GM21447 (cell line): Measurements from ENCODE around the gene GOLGA6L10.
"Not testable (repeated sequence)": the region's sequence is repeated elsewhere in the genome, so short reads cannot be mapped to it uniquely, and the experiment has no call there.

Experiments used
- ATAC-seq: cut with Tn5 transposase; IDR thresholded peaks from one replicate; pipeline ENCODE4 v1.9.1; 2021; ENCODE audit not compliant: unreplicated experiment

GOLGA6L10 gene, protein sequence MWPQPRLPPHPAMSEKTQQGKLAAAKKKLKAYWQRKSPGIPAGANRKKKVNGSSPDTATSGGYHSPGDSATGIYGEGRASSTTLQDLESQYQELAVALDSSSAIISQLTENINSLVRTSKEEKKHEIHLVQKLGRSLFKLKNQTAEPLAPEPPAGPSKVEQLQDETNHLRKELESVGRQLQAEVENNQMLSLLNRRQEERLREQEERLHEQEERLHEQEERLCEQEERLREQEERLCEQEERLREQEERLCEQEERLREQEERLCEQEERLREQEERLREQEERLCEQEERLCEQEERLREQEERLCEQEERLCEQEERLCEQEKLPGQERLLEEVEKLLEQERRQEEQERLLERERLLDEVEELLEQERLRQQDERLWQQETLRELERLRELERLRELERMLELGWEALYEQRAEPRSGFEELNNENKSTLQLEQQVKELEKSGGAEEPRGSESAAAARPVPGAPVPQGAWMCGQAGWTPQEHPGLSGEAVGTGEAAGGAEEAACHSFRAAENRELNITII

DNA sequence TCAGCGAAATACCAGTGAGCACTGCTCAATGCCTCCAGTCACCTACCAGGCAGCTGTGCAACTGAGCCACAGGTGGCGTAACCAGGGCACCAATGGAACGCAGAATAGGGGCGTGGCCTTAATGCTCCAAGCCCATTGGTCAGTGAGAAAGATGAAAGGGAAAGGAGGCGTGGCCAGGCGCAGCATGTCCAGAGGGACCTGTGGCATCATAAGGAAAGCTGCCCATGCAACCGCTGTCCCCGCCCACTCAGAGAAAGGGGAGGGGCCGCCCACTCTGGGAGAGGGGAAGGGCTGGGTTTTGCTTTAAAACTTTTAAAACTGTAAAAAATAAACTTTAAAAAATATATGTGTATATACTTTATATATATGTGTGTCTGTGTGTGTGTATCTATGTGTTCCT lies at the start of gene GOLGA6L10:
GOLGA6L10 (minus strand) TSS at position 101 of the 400 bp plus-strand sequence; CDS start at position 1, 100 bp downstream.
- not testable (repeated sequence) for ATAC-seq

DNA sequence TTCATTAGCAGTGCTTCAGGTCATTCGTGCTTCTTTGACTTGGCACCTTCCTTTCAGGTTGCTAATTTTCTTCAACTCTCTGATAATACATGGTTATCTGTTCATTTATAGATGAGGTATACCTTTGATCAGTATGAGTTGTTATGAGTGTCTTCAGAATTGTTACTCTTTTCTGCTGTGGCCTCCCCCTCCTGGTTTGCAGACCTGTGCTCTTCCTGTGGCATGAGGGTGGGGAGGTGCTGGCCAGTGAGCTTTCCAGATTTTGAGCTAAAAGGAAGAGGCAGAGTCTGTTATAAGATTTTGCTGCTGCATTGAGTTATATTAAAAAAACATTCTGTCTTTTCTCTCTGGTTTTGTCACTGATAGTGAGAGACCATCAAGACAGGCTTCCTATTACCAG lies 49.5 kb upstream of the GOLGA6L10 start:
- no peak for ATAC-seq

DNA sequence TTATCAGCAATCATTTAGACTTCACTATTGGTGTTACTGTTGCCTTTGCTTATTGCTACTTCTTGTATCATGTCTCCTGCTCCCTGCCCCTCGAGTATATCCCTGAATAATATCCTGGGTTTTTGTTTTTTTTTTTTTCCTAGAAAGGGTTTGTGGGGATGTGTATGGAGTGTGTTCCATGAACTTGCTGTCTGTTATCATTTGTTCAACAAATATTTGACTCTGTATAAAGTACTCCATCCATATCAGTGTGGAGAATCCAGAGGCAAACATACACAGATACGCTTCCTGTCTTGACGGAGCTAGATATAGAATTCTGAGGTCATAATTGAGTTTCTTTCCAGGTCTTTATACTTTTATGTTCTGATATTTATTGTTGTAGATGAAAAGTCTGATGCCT lies 48.5 kb upstream of the GOLGA6L10 start:
- ATAC-seq, result no peak

DNA sequence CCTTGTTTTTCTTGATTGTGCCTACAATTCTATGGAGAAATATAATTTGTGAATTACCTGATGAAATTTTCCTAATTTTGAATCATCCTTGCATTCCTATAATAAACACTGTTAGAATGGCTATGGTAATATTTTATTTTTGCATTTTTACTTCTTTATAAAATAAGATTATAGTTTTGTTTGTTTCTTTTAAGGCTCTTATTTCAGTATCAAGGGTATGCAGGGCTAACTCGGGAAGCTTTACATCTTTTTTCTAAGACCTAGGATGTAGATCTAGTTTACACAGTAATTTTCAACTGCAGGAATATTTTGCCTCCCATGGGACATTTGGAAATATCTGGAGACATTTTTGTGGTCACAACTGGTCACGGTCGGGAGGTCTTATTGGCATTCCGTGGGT lies 46.5 kb upstream of the GOLGA6L10 start:
- not testable (repeated sequence) for ATAC-seq

DNA sequence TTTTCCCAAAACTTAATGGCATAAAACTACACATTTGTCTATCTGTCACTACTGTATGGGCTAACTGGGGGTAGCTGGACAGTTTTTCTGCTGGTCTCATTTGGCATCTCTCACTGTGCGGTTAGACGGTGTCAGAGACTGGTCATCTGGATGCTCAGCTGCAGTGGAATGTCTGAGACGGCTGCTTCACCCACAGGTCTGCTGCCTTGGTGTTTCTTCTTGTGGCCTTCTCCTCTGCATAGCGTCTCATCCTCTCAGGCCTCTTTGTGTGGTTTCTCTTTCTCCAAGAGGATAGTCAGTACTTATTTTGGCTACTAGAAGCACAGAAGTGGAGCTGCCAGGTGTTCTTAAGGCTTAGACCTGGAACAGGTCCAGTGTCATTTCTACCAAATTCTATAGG lies 44.4 kb upstream of the GOLGA6L10 start:
- no peak for ATAC-seq

DNA sequence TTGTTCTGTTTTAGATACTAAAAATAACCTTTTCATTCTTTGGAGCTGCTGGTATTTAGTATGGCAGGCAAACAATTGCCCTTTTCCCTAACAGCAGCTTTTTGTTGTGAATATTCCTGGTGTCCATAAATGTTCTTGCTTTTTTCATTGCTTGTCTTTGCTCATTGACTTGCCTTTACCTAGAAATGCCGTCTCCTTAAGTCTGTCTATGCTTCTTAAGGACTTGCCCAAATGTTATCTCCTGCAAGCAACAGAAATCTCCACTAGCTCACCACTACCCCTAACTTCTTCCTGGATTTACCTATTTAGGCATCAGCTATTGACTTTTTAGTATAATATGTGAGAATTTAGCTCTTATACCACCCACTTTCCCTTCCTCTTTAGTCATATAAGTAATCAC lies 42.8 kb upstream of the GOLGA6L10 start:
- ATAC-seq, result not testable (repeated sequence)

DNA sequence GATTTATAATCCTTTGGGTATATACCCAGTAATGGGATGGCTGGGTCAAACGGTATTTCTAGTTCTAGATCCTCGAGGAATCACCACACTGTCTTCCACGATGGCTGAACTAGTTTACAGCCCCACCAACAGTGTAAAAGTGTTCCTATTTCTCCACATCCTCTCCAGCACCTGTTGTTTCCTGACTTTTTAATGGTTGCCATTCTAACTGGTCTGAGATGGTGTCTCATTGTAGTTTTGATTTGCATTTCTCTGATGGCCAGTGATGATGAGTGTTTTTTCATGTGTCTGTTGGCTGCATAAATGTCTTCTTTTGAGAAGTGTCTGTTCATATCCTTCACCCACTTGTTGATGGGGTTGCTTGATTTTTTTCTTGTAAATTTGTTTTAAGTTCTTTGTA lies 40.9 kb upstream of the GOLGA6L10 start:
- not testable (repeated sequence) for ATAC-seq

DNA sequence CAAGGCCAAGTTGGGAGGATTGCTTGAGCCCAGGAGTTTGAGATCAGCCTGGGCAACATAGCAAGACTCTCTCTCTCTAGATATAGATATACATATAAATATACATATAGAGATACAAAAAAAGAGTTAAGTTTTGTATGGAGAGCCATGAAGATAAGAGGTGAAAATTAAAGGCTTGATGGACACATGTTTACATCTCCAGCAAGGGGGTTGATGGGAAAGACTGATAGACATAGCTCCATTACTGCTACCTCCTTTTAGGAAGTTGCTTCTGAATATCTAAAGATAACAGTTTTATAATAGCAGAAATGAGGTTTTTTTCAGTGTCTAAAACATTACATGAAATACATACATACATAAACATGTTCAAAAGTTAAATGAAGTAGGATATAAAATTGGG lies 37.9 kb upstream of the GOLGA6L10 start:
- not testable (repeated sequence) for ATAC-seq

DNA sequence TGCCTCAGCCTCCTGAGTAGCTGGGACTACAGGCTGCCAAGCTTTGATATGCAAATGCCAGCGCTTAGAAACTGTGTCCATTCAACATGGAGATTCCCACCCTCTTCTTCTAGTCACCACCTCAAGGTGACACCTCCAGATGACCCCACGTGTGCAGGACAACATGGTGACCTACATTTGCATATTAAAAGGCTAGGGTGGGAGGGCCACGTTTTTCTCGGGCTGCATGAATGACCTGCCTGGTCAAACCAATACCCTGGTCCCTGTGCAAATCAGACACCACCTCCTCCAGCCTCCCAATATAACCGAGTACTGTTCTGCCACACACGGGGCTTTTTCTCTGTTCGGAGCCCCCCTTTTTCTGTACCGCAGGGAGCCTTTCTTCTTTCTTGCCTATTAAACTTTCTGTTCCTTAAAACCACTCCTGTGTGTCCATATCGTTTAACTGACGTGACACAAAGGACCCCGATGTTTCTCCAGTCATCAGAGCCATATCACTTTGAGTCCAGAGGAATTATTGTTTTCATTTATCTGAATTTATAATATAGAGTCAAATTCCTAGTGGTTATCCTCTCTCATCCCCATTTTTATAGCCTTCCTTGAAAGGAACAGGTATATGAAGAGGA lies 32.2 kb upstream of the GOLGA6L10 start:
- not testable (repeated sequence) for ATAC-seq

DNA sequence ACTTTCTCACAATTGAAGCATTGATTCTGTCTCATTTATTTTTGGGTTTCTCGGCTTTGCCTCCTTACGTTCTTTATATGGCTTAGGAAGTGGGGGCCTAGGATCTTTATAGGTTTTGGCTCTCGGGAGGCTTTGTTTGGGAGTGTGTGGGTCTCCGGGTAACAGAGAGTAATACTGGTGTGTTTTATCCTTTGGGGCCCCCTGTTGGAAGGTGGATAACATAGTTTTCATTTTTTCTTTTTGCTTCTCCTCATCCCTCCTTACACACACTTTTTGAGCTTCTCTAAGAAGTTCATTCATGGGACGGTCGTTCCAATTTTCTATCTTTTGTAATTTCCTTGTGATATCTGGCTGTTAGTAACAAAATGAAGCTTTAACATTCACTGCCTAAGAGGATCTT lies 30.3 kb upstream of the GOLGA6L10 start:
- ATAC-seq, result not testable (repeated sequence)

DNA sequence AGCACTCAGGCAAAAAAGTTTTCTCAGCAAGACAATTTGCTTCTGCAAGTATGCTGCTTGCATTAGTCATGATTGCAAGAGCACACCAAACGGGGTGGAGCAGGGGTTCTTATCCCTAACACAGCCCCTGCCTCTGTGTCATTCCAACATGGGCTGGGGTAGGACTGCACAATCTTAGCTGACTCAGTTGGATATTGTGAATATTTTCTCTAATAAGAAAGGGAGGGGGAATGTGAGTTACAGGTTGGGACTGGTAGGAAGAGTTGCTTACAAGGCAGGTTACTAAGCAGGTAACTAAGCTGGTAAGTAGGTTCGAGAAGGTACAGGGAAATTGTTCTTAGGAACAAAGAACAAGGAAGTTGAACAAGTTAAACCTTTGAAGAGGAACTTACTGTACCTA lies 24.4 kb upstream of the GOLGA6L10 start:
- ATAC-seq, result not testable (repeated sequence)

DNA sequence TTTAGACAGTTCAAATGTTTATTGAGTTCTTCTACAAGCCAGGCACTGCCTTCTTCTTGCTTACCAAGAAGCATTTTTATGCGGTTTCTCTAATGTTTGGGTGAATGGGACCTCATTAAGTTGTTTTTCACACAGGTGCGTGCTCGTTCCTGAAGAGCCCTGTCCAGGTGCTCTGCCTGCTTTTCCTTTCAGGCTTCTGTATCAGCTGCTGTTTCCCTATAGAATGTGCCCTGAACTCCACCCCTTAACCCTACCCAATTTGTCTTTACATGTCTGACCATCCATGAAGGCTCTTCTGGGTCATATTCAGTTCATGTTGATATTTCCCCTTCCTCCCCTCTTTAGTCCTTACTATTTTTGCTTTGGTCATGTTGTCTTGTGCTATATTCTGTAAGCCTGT lies 22.4 kb upstream of the GOLGA6L10 start:
- ATAC-seq, result no peak

DNA sequence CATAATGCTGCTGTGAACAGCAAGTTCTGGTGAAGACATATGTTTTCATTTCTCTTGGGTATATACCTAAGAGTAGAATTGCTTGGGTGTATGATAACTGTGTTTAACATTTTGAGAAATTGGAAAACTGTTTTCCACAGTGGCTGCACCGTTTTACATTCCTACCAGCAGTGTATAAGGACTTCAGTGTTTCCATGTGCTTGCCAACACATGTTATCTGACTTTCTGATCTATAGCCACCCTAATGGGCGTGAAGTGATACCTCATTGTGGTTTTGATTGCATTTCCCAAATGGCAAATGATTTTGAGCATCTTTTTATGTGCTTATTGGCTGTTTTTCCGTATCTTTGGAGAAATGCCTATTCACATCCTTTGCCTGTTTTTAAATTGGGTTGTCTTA lies 18.5 kb upstream of the GOLGA6L10 start:
- ATAC-seq, result not testable (repeated sequence)

DNA sequence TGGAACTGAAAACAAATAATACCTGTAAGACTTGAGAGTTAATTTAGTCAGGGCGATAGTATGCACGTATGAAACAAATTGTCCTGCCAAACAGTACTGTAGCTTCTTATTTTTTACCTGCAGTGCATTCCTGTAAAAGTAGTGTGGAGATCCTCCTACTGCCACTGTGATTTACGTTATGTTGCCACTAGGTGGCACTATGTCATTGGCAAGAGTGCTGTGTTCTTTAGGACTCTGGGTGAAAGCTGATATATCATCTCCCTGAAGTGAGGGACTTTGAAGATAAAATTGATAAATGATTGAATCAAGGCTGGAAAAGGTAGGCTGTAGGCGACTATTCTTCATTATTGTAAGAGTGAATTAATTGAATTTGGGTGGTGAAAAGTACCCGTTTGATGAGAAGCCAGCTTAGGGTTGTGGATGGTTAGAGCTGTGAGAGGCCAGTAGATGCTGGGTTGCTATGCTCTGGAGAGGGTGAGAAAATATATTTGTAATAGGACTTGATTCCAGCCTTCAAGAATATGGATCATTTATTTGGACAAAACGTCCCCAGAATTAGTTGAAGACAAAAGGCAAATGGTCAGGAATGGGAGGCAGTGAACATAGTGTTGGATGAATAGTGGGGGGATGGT lies 16.5 kb upstream of the GOLGA6L10 start:
- ATAC-seq, result peak; percentile 94

DNA sequence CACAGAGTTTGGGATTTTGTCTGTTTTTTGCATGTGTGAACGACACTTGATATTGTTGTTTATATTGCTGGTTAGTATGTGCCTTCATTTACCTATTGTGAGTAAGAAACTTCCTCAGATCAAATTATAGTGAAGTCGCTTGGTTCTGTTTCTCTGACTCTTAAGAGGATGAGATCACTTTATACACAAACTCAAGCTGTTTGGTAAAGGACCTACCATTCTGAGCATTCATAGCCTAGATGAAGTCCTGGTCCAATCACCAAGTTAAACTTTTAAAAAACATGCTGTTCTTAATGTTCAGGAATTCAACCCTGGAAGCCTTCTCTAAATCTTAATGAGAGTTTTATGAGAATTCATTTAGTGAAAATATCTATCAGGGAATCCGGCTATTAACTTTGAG lies 15.3 kb upstream of the GOLGA6L10 start:
- ATAC-seq, result not testable (repeated sequence)

DNA sequence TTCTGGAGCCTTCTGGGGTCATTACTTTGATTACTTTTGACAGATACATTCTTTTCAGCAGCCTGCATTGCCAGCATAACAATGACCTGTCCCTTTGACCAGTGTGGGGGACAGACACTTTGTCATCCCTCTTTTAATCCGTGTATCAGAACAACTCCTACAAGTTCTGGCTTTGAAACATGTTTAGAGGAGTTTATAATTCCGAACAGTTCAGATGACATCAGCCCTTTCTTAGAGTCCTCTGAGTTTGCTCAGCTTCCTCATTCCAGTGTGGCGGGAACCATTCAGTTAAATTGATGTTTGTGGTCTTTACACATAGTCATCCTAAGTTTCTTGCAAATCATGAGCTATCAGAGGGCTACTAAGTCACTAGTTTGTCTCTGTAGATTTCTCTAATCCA lies 13.5 kb upstream of the GOLGA6L10 start:
- ATAC-seq, result not testable (repeated sequence)

DNA sequence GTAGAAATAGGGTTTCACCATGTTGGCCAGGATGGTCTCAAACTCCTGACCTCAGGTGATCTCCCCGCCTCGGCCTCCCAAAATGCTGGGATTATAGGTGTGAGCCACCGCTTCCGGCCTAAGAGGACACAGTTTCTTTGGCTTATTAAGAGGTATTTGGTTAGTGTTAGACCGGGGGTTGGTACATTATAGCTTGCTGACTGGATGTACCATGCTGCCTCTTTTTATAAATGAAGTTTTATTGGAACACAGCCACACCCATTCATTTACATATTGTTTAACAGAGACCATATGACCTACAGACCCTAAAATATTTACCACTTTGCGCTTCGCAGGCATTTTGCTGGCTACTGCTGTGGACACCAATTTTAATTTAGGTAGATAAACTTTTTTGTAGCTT lies 11.3 kb upstream of the GOLGA6L10 start:
- not testable (repeated sequence) for ATAC-seq

DNA sequence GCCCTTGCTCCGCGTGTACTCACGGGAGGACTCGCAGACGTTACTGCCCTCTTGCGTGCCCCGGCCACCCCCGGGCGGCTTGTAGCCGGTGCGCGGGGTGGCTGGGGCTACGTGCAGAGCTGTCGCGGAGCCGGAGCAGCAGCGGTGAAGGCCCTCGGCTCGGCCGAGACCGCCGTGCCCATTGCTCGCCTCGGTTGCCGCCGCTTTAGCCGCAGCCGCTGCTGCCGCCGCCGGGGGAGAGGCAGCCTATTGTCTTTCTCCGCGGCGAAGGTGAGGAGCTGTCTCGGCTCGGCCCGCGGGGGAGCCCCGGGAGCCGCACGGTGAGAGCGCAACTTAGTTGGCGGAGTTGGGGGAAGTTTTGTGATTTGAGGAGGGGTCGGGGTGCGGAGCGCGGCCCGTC lies 5.8 kb upstream of the GOLGA6L10 start:
- not testable (repeated sequence) for ATAC-seq

DNA sequence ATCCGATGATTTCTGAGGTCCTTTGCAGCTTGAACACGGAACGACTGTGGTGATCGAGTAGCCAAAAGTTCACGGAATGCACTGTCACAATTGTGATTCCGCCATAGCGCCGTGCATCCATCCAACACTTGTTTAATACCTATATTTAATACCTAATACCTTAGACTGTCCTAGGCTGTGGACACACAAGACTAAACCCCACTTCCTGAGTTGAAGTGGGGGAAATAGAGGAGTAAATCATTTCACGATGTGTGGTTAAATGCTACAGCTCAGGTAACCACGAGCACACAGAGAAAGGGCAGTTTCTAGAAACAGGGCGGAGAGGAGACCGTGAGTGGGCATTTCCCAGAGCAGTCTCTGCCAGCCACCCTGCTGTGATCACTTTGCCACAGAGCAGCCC lies 5.3 kb upstream of the GOLGA6L10 start:
- ATAC-seq, result not testable (repeated sequence)

DNA sequence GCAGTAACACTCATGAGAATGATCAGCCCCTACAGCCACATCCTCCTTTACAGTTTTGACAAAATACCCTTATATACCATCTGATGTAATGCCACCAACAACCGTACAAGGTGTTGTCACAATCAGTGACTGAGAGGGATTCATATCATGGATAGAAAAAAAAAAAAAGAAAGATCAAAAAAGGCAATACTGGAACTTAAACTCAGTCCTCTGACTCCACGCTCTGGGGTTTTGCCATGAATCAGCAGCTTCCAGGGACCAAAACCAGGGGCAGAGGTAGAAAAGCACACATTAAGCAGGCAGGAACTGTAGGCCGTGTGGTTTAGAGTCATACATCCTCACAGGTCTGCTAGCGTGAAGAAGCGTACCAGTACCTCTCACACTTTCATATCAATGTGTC lies 1.6 kb downstream of the GOLGA6L10 start:
- not testable (repeated sequence) for ATAC-seq

DNA sequence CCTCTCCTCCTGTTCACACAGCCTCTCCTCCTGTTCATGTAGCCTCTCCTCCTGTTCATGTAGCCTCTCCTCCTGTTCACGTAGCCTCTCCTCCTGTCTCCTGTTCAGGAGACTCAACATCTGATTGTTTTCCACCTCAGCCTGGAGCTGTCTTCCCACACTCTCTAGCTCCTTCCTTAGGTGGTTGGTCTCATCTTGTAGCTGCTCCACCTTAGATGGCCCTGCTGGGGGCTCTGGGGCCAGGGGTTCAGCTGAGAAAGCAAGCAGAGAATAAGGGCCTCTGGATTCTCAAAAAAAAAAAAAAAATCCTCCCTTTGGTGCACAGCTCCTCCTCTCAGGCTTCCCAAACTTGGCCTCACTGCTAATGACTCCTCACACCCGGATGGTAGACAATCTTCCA lies 4.1 kb downstream of the GOLGA6L10 start:
- ATAC-seq, result not testable (repeated sequence)

DNA sequence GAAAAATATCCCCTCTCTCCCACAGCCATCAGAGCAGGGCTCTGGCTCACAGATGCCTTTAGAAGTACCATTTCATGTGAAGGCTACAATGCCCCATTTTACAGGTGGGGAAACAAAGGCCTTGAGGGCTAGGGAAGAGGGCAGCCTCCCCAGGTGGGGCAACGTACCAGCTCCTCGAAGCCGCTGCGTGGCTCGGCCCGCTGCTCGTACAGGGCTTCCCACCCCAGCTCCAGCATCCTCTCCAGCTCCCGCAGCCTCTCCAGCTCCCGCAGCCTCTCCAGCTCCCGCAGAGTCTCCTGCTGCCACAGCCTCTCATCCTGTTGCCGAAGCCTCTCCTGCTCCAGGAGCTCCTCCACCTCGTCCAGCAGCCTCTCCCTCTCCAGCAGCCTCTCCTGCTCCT lies 4.9 kb downstream of the GOLGA6L10 start:
- not testable (repeated sequence) for ATAC-seq
